BLaER1 treated with 17β-estradiol and CSF1 and Interleukin-3, amounts not matched to agents 10 nM and 100 nM (cell line): ENCODE measurements around the gene MTUS2.

Experiments used
- H3K27ac ChIP-seq, 11 experiments: shearing (Covaris generic); formaldehyde crosslinking; 2 replicates each; pipeline ENCODE4 v1.8.1; 2022
- H3K27me3 ChIP-seq, 11 experiments: shearing (Covaris generic); formaldehyde crosslinking; 2 replicates each; pipeline ENCODE4 v1.8.1; 2022
- H3K36me3 ChIP-seq, 11 experiments: shearing (Covaris generic); formaldehyde crosslinking; 2 replicates each; pipeline ENCODE4 v1.8.1; 2022
- H3K4me1 ChIP-seq, 10 experiments: shearing (Covaris generic); formaldehyde crosslinking; 2 replicates each; pipeline ENCODE4 v1.8.1; 2022
- H3K4me2 ChIP-seq, 11 experiments: shearing (Covaris generic); formaldehyde crosslinking; 2 replicates each; pipeline ENCODE4 v1.8.1; 2022
- H3K4me3 ChIP-seq, 10 experiments: shearing (Covaris generic); formaldehyde crosslinking; 2 replicates each; pipeline ENCODE4 v1.8.1; 2022
- H3K9ac ChIP-seq, 11 experiments: shearing (Covaris generic); formaldehyde crosslinking; 2 replicates each; pipeline ENCODE4 v1.8.1; 2022
- H3K9me3 ChIP-seq, 11 experiments: shearing (Covaris generic); formaldehyde crosslinking; replicated peaks in 1 of 11; 2 replicates each; pipeline ENCODE4 v1.8.1; 2022
- H4K20me1 ChIP-seq, 11 experiments: shearing (Covaris generic); formaldehyde crosslinking; 2 replicates each; pipeline ENCODE4 v1.8.1; 2022
- Cebpa-rat ChIP-seq, 11 experiments: shearing (Covaris generic); IDR thresholded peaks; 2 replicates each; pipeline ENCODE4 v1.8.1; 2022

The MTUS2 gene

DNA sequence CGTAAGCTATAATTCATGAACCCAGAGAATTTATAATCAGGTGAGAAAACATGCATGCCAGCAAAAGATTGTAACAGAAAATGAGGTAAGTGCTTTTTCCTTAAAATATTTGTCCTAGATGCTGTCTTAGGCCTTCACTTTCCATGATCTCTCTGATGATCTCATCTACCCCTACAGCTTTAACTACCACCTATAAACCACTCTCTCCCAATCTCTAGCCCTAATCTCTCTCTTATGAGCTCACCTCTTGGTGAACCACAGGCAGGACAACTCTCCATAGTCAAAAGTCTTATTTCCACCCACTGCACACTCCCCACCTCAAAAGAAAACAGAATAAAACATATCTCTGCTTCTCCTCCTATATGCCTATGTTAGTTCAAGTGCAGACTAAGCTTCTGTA lies 638.3 kb downstream of the MTUS2 start:
- H3K27ac ChIP-seq: no peak overlapping the region
- no peaks in the 10 kb centered on the region for H3K27me3 ChIP-seq
- no peak overlapping the region for H3K4me3 ChIP-seq
- H3K4me2 ChIP-seq: no peak overlapping the region
- no peaks in the 10 kb centered on the region for H4K20me1 ChIP-seq
- H3K4me1 ChIP-seq: no peaks in the 10 kb centered on the region
- no peak for TF ChIP-seq Cebpa-rat (IDR thresholded peaks at IDR 0.05)
- no peak overlapping the region for H3K9ac ChIP-seq
- H3K9me3 ChIP-seq: no peaks in the 10 kb centered on the region
- no peaks in the 10 kb centered on the region for H3K36me3 ChIP-seq

DNA sequence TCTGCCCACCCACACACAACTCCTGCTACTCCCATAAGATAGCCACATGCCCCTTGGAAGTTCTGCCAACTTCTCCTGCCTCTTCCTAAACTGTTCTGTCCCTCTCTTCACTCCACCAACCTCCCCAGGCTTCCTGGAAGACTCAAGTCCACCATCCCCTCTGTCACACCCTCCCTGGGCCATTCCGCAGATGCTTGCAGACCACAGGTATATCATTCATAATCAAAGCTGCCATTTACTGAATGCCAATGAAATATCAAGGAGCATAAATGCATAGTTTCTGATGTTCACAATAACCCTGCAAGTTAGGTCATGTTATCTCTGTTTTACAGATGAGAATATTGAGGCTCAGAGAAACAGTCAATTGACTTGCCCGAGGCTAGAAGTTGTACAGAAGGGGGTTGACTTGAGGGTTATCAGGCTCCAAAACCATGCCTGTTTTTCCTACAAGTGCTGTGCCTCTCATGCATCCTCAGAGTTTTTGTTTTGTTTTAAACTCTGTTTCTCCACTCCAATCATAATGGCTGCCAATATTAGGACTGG lies 639.7 kb downstream of the MTUS2 start:
- no peaks in the 10 kb centered on the region for H3K27me3 ChIP-seq
- no peaks in the 10 kb centered on the region for H4K20me1 ChIP-seq
- H3K27ac ChIP-seq: no peak overlapping the region
- TF ChIP-seq Cebpa-rat (IDR thresholded peaks at IDR 0.05): no peak
- H3K9me3 ChIP-seq: no peaks in the 10 kb centered on the region
- H3K9ac ChIP-seq: no peak overlapping the region
- no peaks in the 10 kb centered on the region for H3K4me1 ChIP-seq
- H3K4me2 ChIP-seq: no peak overlapping the region
- H3K4me3 ChIP-seq: no peak overlapping the region
- H3K36me3 ChIP-seq: no peaks in the 10 kb centered on the region

DNA sequence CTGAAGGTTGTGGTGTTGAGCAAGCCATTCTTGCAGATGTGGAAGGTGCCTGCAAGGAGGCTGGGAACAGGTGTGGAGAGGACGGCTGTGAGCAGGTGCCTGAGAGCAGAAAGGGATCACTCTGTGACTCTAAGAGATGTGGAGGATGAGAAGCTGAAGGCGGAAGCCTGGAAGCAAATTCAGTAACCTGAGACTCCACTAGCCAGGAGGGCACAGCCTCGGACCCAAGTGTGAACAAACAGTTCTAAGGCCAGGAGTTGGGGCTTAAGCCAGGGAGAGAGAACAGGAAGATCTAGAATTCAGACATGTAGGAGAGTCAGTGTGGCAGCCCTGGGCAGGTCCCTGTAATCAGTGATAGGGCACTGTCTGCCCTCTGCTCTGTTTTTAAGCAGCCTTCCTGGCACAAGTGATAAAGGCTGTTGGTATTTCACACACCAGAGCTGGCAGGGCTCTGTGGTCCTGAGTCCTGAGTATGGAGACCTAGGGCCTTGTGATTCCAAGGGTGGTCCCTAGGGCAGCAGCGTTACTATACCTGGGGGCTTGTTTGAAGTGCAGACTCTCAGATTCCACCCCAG lies 644.1 kb downstream of the MTUS2 start:
- no peak overlapping the region for H3K4me2 ChIP-seq
- no peaks in the 10 kb centered on the region for H3K36me3 ChIP-seq
- no peak overlapping the region for H3K9ac ChIP-seq
- no peak for TF ChIP-seq Cebpa-rat (IDR thresholded peaks at IDR 0.05)
- peaks cover 0 to 18% (median 4%) of the 10 kb centered on the region in 10 experiments; a peak in 10 of 20 replicates for H3K4me1 ChIP-seq
- H3K27ac ChIP-seq: no peak overlapping the region
- H3K4me3 ChIP-seq: no peak overlapping the region
- no peaks in the 10 kb centered on the region for H3K9me3 ChIP-seq
- H4K20me1 ChIP-seq: no peaks in the 10 kb centered on the region
- no peaks in the 10 kb centered on the region for H3K27me3 ChIP-seq

DNA sequence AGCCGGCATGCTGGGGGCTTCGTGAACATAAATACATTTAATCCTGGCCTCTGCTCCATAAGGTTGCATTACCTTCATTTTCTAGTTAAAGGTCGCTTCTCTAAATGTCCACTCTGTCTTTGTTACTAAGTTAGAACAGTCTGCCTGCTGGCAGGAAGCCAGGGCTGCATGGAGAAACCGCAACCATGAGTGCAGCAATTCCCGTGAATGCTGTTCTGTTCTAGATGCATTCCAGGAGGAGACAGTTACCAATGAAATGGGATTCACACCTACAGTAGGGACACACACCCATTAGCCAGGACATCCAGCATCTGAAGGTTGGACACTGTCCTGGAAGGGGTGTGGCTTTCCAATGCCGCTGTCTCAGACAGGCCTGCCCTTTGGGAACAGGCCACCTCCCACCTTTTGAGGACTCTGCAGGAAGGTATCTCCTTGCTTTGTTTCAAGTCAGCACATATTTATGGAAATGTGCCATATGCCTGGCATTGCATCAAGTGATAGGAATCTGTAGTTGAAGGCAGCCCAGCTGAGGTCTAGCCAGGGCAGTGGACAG lies 645.7 kb downstream of the MTUS2 start:
- Histone ChIP-seq H4K20me1 (no peaks in the 10 kb centered on the region), H3K4me3 (no peak overlapping the region), H3K9me3 (no peaks in the 10 kb centered on the region), H3K9ac (no peak overlapping the region), H3K27me3 (no peaks in the 10 kb centered on the region), H3K4me1 (peaks cover 0 to 18% (median 4%) of the 10 kb centered on the region in 10 experiments; a peak in 10 of 20 replicates), H3K36me3 (no peaks in the 10 kb centered on the region), H3K4me2 (no peak overlapping the region), H3K27ac (no peak overlapping the region)
- no peak for TF ChIP-seq Cebpa-rat (IDR thresholded peaks at IDR 0.05)

DNA sequence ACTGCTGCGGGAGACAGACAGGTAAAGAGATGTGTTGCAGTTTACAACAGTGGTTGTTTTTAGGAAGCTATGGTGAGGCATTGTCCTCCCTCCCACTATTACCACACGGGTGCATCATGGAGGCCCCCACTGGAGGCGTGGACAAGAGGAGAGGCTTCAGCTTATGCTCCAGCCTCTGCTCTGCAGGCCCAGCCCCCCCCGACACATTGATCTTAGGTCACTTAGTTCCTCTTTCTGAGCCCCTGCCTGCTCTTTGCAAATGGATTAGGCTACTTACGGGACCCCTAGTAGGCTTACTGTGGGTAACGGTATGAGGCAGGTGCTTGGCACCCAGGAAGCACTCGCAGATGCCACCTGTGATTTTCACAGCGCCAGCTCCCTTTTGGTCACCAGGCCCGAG lies 651.4 kb downstream of the MTUS2 start:
- no peaks in the 10 kb centered on the region for H3K9me3 ChIP-seq
- peaks cover 0 to 18% (median 5%) of the 10 kb centered on the region in 10 experiments; a peak in 10 of 20 replicates for H3K4me1 ChIP-seq
- no peak overlapping the region for H3K4me2 ChIP-seq
- H3K27me3 ChIP-seq: no peaks in the 10 kb centered on the region
- no peak overlapping the region for H3K4me3 ChIP-seq
- H4K20me1 ChIP-seq: no peaks in the 10 kb centered on the region
- H3K36me3 ChIP-seq: no peaks in the 10 kb centered on the region
- H3K27ac ChIP-seq: no peak overlapping the region
- H3K9ac ChIP-seq: no peak overlapping the region
- TF ChIP-seq Cebpa-rat (IDR thresholded peaks at IDR 0.05): no peak

DNA sequence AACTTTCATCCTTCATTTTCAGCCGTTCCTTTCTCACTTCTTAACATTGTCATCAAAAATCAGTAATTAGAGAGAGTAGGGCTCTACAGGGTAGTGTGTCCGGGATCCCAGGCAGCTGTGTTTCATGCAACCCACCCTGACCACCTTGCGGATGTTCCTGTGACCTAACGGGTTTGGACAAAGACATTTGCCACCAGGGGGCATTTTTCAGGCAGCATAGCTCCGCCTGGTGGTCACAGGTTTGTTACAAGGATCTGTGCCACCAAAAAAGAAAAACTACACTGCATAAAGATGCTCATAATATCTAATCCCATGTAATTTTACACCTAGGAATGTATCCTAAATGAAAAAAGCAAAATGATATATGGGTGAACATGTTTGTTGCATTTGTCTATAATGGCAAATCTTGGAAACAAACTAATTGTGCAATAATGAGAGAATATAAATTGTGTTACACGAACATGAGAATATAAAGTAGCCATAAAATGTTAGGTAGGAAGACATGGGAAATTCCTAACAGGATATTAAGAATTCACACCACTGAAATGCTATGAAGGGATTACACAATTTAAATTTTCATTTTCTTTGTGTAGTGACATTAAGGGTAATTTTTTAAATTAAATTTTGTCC lies 652.3 kb downstream of the MTUS2 start:
- no peaks in the 10 kb centered on the region for H4K20me1 ChIP-seq
- no peaks in the 10 kb centered on the region for H3K36me3 ChIP-seq
- peaks cover 0 to 9% (median 2%) of the 10 kb centered on the region in 10 experiments; a peak in 10 of 20 replicates for H3K4me1 ChIP-seq
- H3K9me3 ChIP-seq: no peaks in the 10 kb centered on the region
- H3K4me3 ChIP-seq: no peak overlapping the region
- H3K4me2 ChIP-seq: no peak overlapping the region
- H3K27me3 ChIP-seq: no peaks in the 10 kb centered on the region
- H3K9ac ChIP-seq: no peak overlapping the region
- no peak overlapping the region for H3K27ac ChIP-seq
- no peak; a peak in 1 of 22 replicates for TF ChIP-seq Cebpa-rat (IDR thresholded peaks at IDR 0.05)

DNA sequence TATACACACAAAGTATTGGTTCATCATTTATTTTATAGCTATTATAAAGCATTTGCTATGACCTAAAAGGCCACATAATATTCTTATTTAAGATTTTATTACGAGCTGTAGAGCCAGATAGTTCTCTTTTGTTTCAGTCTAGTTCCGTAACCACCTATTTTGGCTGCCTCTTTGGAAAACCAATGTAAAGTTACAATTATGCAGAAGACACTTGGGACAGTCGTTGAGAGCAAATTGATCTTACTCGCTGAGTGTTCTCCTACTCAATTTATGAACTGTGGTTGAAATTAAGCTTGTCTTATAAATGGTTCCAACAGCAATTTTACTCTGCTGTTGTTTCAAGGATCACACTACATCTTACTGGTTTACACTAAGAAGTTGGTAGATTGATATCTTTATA lies 653.0 kb downstream of the MTUS2 start:
- H3K4me1 ChIP-seq: peaks cover 0 to 5% (median 0%) of the 10 kb centered on the region in 10 experiments; a peak in 3 of 20 replicates

DNA sequence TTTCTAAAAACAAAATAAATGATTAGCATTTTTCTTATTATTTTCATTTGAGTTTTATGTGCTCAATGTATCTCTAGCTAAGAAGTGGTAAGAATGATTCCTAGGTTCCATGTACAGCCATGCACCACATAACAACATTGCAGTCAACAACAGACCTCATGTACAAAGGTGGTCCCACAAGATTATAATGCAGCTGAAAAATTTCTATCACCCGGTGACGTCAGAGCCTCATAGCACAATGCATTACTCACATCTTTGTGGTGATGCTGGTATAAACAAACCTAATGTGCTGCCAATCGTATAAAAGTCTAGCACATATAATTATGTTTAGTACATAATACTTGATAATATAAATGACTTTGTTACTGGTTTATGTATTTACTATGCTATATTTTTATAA lies 654.9 kb downstream of the MTUS2 start:
- Histone ChIP-seq H3K4me1 (0 out of 20 replicates have a peak, but pooled peaks cover 0 to 5% (median 0%) of the 10 kb centered on the region in 10 experiments), H3K36me3 (no peaks in the 10 kb centered on the region), H3K9ac (no peak overlapping the region), H3K27me3 (no peaks in the 10 kb centered on the region), H3K4me2 (no peak overlapping the region), H4K20me1 (no peaks in the 10 kb centered on the region; a peak in 1 of 22 replicates), H3K9me3 (no peaks in the 10 kb centered on the region), H3K4me3 (no peak overlapping the region), H3K27ac (no peak overlapping the region)
- TF ChIP-seq Cebpa-rat (IDR thresholded peaks at IDR 0.05): no peak

More for the DNA sequence above, 653.0 kb downstream of the MTUS2 start:
- Histone ChIP-seq H3K9ac (no peak overlapping the region), H3K36me3 (no peaks in the 10 kb centered on the region), H3K4me2 (no peak overlapping the region), H3K9me3 (no peaks in the 10 kb centered on the region), H3K4me3 (no peak overlapping the region), H4K20me1 (no peaks in the 10 kb centered on the region), H3K27me3 (no peaks in the 10 kb centered on the region), H3K27ac (no peak overlapping the region)
- TF ChIP-seq Cebpa-rat (IDR thresholded peaks at IDR 0.05): no peak

DNA sequence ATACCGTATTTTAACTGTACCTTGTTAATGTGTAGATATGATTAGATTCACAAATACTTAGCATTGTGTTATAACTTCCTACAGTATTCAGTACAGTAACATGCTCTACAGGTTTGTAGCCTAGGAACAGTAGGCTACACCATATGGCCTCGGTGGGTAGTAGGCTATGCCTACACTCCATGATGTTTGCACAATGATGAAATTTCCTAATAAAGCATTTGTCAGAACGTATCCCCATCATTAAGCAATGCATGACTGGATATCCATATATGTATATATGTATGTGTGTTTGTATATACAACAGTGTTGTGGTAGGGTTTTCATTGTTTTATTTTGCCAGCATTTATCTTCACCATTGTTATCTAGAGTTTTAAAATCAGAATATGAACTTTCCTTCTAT lies 655.9 kb downstream of the MTUS2 start:
- H3K4me3 ChIP-seq: no peak overlapping the region
- H3K9ac ChIP-seq: no peak overlapping the region
- H3K9me3 ChIP-seq: no peaks in the 10 kb centered on the region
- no peaks in the 10 kb centered on the region for H3K27me3 ChIP-seq
- H3K27ac ChIP-seq: no peak overlapping the region
- no peaks in the 10 kb centered on the region for H3K36me3 ChIP-seq
- H3K4me2 ChIP-seq: no peak overlapping the region
- no peaks in the 10 kb centered on the region; a peak in 1 of 22 replicates for H4K20me1 ChIP-seq
- TF ChIP-seq Cebpa-rat (IDR thresholded peaks at IDR 0.05): no peak
- 0 out of 20 replicates have a peak, but pooled peaks cover 0 to 5% (median 0%) of the 10 kb centered on the region in 10 experiments for H3K4me1 ChIP-seq
